Activated T-cell treated with anti-CD3 and anti-CD28 coated beads, Interleukin-2, amount 50 U/mL, for 48 hours (primary cell): ENCODE data around the gene MACROD2.

Experiments used
- DNase-seq, 2 experiments: peaks; one replicate each; pipeline ENCODE4 v3.0.0-alpha.2; 2020

MACROD2 gene

GRCh38 chr20:15622368-15622767 is 1627.1 kb downstream of the MACROD2 start:
- no peak for DNase-seq

GRCh38 chr20:15623215-15623614 is 1627.9 kb downstream of the MACROD2 start:
- no peak for DNase-seq

- DNase-seq: no peak
Observed at GRCh38 chr20:15625981-15626380, 1630.7 kb downstream of the MACROD2 start.

GRCh38 chr20:15627089-15627488 is 1631.8 kb downstream of the MACROD2 start:
- DNase-seq: no peak

- no peak for DNase-seq
Observed at GRCh38 chr20:15627501-15627903, 1632.2 kb downstream of the MACROD2 start.

- no peak for DNase-seq
Observed at GRCh38 chr20:15628851-15629353, 1633.6 kb downstream of the MACROD2 start.

- DNase-seq: no peak
Observed at GRCh38 chr20:15630360-15630759, 1635.0 kb downstream of the MACROD2 start.

GRCh38 chr20:15632680-15633079 is 1637.4 kb downstream of the MACROD2 start:
- no peak for DNase-seq

GRCh38 chr20:15634102-15634501 is 1638.8 kb downstream of the MACROD2 start:
- DNase-seq: no peak

GRCh38 chr20:15637546-15637945 is 1642.2 kb downstream of the MACROD2 start:
- no peak for DNase-seq

- DNase-seq: no peak
Observed at GRCh38 chr20:15637950-15638754, 1642.8 kb downstream of the MACROD2 start.

GRCh38 chr20:15638816-15639215 is 1643.5 kb downstream of the MACROD2 start:
- DNase-seq: no peak

GRCh38 chr20:15639839-15640238 is 1644.5 kb downstream of the MACROD2 start:
- DNase-seq: no peak

- DNase-seq: no peak
Observed at GRCh38 chr20:15642109-15642508, 1646.8 kb downstream of the MACROD2 start.

- no peak for DNase-seq
Observed at GRCh38 chr20:15642676-15643075, 1647.4 kb downstream of the MACROD2 start.

GRCh38 chr20:15643713-15644112 is 1648.4 kb downstream of the MACROD2 start:
- DNase-seq: no peak

GRCh38 chr20:15645816-15646215 is 1650.5 kb downstream of the MACROD2 start:
- DNase-seq: no peak

GRCh38 chr20:15653396-15654207 is 1658.3 kb downstream of the MACROD2 start:
- no peak for DNase-seq

GRCh38 chr20:15654208-15654649 is 1658.9 kb downstream of the MACROD2 start:
- no peak for DNase-seq

GRCh38 chr20:15655295-15655874 is 1660.1 kb downstream of the MACROD2 start:
- DNase-seq: no peak

- DNase-seq: no peak
Observed at GRCh38 chr20:15656124-15656523, 1660.8 kb downstream of the MACROD2 start.

GRCh38 chr20:15658295-15658694 is 1663.0 kb downstream of the MACROD2 start:
- no peak for DNase-seq

GRCh38 chr20:15673206-15673605 is 1677.9 kb downstream of the MACROD2 start:
- DNase-seq: no peak
